Tibial artery (tissue), 4 donors: ENCODE data around the gene CDC26.

ENCODE experiments used
- DNase-seq, 2 donors: peaks; one replicate each; pipeline ENCODE4 v3.0.0-alpha.2; 2019
- H3K27ac ChIP-seq, 2 donors: fragments of 200-600 bp; sonication (generic) in 1 of 2; 1 replicate in 1 of 2; 2 replicates in 1 of 2; pipeline ENCODE4 v1.5.1; 2018 to 2019; ENCODE audit warnings: mild to moderate bottlenecking in 1 of 2
- H3K27me3 ChIP-seq, 2 donors: fragments of 200-600 bp; sonication (generic) in 1 of 2; one replicate each; pipeline versions ENCODE4 v1.5.1 to v1.6.0; 2016 to 2019
- H3K36me3 ChIP-seq, 3 donors: fragments of 200-600 bp; sonication (generic) in 2 of 3; one replicate each; pipeline ENCODE4 v1.5.1; 2016 to 2019; ENCODE audit warnings: mild to moderate bottlenecking in 2 of 3
- H3K4me1 ChIP-seq, 4 donors: fragments of 200-600 bp; sonication (generic) in 2 of 4; 1 replicate in 3 of 4; 2 replicates in 1 of 4; pipeline ENCODE4 v1.5.1; 2016 to 2019
- H3K4me3 ChIP-seq, 2 donors: fragments of 200-600 bp; sonication (generic) in 1 of 2; 1 replicate in 1 of 2; 2 replicates in 1 of 2; pipeline ENCODE4 v1.5.1; 2018 to 2019; ENCODE audit warnings: mild to moderate bottlenecking in 2 of 2
- H3K9me3 ChIP-seq, 3 donors: fragments of 200-600 bp; sonication (generic) in 1 of 3; one replicate each; pipeline ENCODE4 v1.5.1; 2016 to 2019
- CTCF ChIP-seq, 2 experiments: fragments of 200-600 bp in 1 of 2; fragments of 450-650 bp in 1 of 2; IDR thresholded peaks; one replicate each; pipeline ENCODE4 v1.5.1; 2017 to 2019; ENCODE audit warnings: antibody characterized with exemption in 2 of 2, mild to moderate bottlenecking in 1 of 2, moderate library complexity in 1 of 2
- intact Hi-C: fragments of 100-400 bp; cut with DNase I; formaldehyde crosslinking; loops from one replicate; pipeline ENCODE4 v1.15.0; 2023; ENCODE audit warnings: low total_unique reads

CDC26 gene

DNA sequence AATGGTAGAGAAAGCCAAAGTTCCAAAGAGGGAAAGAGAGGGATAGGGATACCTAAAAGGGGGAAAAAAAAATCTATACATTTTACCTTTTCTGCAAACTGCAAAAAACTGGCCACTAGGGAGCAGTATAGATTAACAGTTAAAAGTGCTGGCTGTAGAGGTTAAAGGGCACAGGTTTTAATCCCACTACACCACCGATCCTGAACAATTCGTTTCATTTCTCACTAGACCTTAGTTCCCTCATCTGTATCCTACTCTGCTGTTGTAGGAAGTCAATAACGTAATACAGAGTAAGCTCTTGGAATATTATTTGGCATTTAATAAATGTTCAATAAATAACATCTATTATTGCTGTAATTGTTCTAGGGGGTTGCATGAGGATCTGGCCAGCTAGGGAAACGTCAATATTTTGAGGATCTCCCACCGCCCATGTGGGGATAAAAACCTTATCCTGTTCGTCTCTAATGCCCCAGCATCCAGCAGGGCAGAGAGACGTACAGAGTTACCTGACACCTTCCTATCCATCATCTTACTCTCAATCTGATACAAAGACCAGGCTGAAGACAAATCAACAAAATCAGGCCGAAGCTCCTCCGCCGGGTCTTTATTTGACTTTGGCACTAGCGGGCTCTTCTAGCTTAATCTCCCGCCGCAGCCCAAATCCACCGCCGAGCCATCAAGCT is 757 bp downstream of the CDC26 start:
- Histone ChIP-seq H3K9me3 (no peaks in the 10 kb centered on the region), H3K4me1 (peaks cover 0 to 28% (median 18%) of the 10 kb centered on the region in 4 donors), H3K36me3 (peaks cover 41 to 58% (median 54%) of the 10 kb centered on the region in 3 donors), H3K27me3 (no peaks in the 10 kb centered on the region), H3K27ac (peak overlapping the region; percentile 87 to 93), H3K4me3 (peak overlapping the region; percentile 87 to 93)
- no peak for DNase-seq
- intact Hi-C loops = loop anchor here (5.0 to 10.0 kb wide), 3 partner anchors 50 to 380 kb away; partner anchors contain the start of genes ALAD, FKBP15 and SLC31A1
- TF ChIP-seq CTCF (IDR thresholded peaks at IDR 0.05) = peak; percentile 66 to 78

GRCh38 chr9:113269871-113270270 is 5.5 kb downstream of the CDC26 start:
- intact Hi-C loops = loop anchor here (10.0 kb wide), 2 partner anchors 45 to 385 kb away; partner anchors contain the start of genes FKBP15 and SLC31A1
- no peaks in the 10 kb centered on the region for H3K9me3 ChIP-seq
- no peak overlapping the region for H3K4me3 ChIP-seq
- H3K27me3 ChIP-seq = no peaks in the 10 kb centered on the region
- H3K27ac ChIP-seq = no peak overlapping the region
- H3K4me1 ChIP-seq = peaks cover 0 to 8% (median 6%) of the 10 kb centered on the region in 4 donors
- peaks cover 57 to 76% (median 57%) of the 10 kb centered on the region in 3 donors for H3K36me3 ChIP-seq
- no peak for DNase-seq
- no peak for TF ChIP-seq CTCF (IDR thresholded peaks at IDR 0.05)

DNA sequence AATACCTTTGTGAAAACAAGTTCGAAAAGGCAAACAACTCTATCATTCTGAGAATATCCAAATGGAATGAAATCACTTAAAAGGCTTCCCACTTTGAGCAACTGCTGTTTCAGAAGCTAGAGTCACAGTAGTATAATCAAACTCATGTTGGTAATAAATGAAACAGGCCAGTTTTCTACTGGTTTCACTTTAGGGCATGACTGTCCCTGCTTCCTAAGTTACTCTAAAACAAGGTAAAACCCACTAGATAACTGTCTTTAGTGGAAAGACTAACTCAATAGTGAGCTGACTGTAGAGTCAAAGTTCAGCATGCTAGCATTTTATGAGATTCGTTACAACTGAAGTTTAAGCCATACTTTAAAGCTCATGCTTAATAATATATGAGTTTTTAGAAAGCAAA is 6.0 kb downstream of the CDC26 start:
- peaks cover 57 to 76% (median 57%) of the 10 kb centered on the region in 3 donors for H3K36me3 ChIP-seq
- no peak overlapping the region for H3K4me3 ChIP-seq
- intact Hi-C loops = no loop called here
- H3K4me1 ChIP-seq = peaks cover 0 to 5% (median 3%) of the 10 kb centered on the region in 4 donors
- TF ChIP-seq CTCF (IDR thresholded peaks at IDR 0.05) = no peak
- H3K27ac ChIP-seq = no peak overlapping the region
- H3K9me3 ChIP-seq = no peaks in the 10 kb centered on the region
- no peak for DNase-seq
- no peaks in the 10 kb centered on the region for H3K27me3 ChIP-seq

- Histone ChIP-seq H3K36me3 (peaks cover 55 to 76% (median 57%) of the 10 kb centered on the region in 3 donors), H3K27me3 (no peaks in the 10 kb centered on the region), H3K4me3 (no peak overlapping the region), H3K4me1 (no peaks in the 10 kb centered on the region), H3K27ac (no peak overlapping the region), H3K9me3 (no peaks in the 10 kb centered on the region)
- TF ChIP-seq CTCF (IDR thresholded peaks at IDR 0.05) = no peak
- no peak for DNase-seq
- intact Hi-C loops = no loop called here
Measured at GRCh38 chr9:113267911-113268566, 7.3 kb downstream of the CDC26 start.

DNA sequence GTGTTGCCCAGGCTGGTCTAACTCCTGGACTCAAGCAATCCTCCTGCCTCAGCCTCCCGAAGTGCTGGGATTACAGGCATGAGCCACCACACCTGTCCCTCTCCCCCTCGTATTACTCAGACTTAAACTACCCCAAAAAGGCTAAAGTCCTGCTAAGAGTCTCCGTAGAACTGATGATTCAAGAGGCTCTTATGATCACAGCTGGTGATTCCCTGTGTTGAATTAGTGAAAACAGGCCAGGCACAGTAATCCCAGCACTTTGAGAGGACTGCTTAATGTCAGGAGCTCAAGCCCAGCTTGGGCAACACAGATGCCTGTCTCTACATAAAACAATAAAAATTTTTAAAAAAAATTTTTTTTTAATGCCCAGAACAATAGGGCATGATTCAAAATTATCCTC is 9.2 kb downstream of the CDC26 start:
- Histone ChIP-seq H3K4me1 (no peaks in the 10 kb centered on the region), H3K27me3 (no peaks in the 10 kb centered on the region), H3K27ac (no peak overlapping the region), H3K36me3 (peaks cover 42 to 63% (median 48%) of the 10 kb centered on the region in 3 donors), H3K4me3 (no peak overlapping the region), H3K9me3 (no peaks in the 10 kb centered on the region)
- intact Hi-C loops = no loop called here
- TF ChIP-seq CTCF (IDR thresholded peaks at IDR 0.05) = no peak
- DNase-seq = no peak
